ENCODE results near the gene PLPPR2.
"Not testable (repeated sequence)": the region's sequence is repeated elsewhere in the genome, so short reads cannot be mapped to it uniquely, and the experiment has no call there.

Gene PLPPR2
- 9.4 to 11.8 reads per million in 2 donors for total RNA-seq

GRCh38 chr19:11355160-11356073 is at the start of gene PLPPR2:
TSS of gene PLPPR2 (plus strand) at chr19:11355432. CDS start at chr19:11357674, 2,242 bp downstream.
- DNase-seq, result peak; percentile 73 to 87 (median 77)

GRCh38 chr19:11306337-11306736 is 48.9 kb upstream of the PLPPR2 start:
- no peak for DNase-seq

- not testable (repeated sequence) for DNase-seq
Observed at GRCh38 chr19:11320278-11320995, 34.8 kb upstream of the PLPPR2 start.

GRCh38 chr19:11321191-11322126 is 33.8 kb upstream of the PLPPR2 start:
- DNase-seq, result peak in 1 of 5 experiments; percentile 14

GRCh38 chr19:11322269-11323024 is 32.8 kb upstream of the PLPPR2 start:
- DNase-seq, result no peak

GRCh38 chr19:11323601-11324078 is 31.6 kb upstream of the PLPPR2 start:
- DNase-seq, result no peak

- DNase-seq, result peak in 2 of 5 experiments; percentile 47 to 84
Observed at GRCh38 chr19:11324079-11324661, 31.1 kb upstream of the PLPPR2 start.

GRCh38 chr19:11324748-11325389 is 30.4 kb upstream of the PLPPR2 start:
- no peak for DNase-seq

GRCh38 chr19:11325544-11325943 is 29.7 kb upstream of the PLPPR2 start:
- DNase-seq, result no peak

- DNase-seq, result no peak
Observed at GRCh38 chr19:11330127-11330526, 25.1 kb upstream of the PLPPR2 start.

GRCh38 chr19:11331502-11331901 is 23.7 kb upstream of the PLPPR2 start:
- no peak for DNase-seq

GRCh38 chr19:11332822-11333221 is 22.4 kb upstream of the PLPPR2 start:
- DNase-seq, result no peak

GRCh38 chr19:11333838-11334237 is 21.4 kb upstream of the PLPPR2 start:
- DNase-seq, result not testable (repeated sequence)

- no peak for DNase-seq
Observed at GRCh38 chr19:11335449-11336146, 19.6 kb upstream of the PLPPR2 start.

GRCh38 chr19:11337080-11337479 is 18.2 kb upstream of the PLPPR2 start:
- DNase-seq, result peak in 1 of 5 experiments; percentile 63

GRCh38 chr19:11338121-11338520 is 17.1 kb upstream of the PLPPR2 start:
- DNase-seq, result no peak

- no peak for DNase-seq
Observed at GRCh38 chr19:11338569-11339253, 16.5 kb upstream of the PLPPR2 start.

GRCh38 chr19:11339254-11340098 is 15.8 kb upstream of the PLPPR2 start, which contains the start of gene RAB3D:
TSS of gene RAB3D (minus strand) at chr19:11339657. CDS start at chr19:11337399, 2,258 bp downstream.
- DNase-seq, result peak; percentile 42 to 88 (median 71)
